BE2C (cell line): ENCODE measurements around the gene THY1.
"Not testable (repeated sequence)": the region's sequence is repeated elsewhere in the genome, so short reads cannot be mapped to it uniquely, and the experiment has no call there.

Experiments
- DNase-seq: peaks from one replicate; pipeline ENCODE4 v3.0.0-alpha.2; 2020
- H3K27me3 ChIP-seq: fragments of 250-450 bp; sonication (Bioruptor Pico); 2 replicates; pipeline ENCODE4 v1.5.1; 2020; ENCODE audit warnings: mild to moderate bottlenecking
- H3K36me3 ChIP-seq: fragments of 250-450 bp; sonication (Bioruptor Pico); 2 replicates; pipeline ENCODE4 v1.5.1; 2020; ENCODE audit warnings: mild to moderate bottlenecking
- H3K4me1 ChIP-seq: fragments of 250-450 bp; sonication (Bioruptor Pico); 2 replicates; pipeline ENCODE4 v1.5.1; 2020
- H3K4me3 ChIP-seq: 2 replicates; pipeline ENCODE4 v1.5.1; 2011; ENCODE audit warnings: low read depth, low read length
- H3K9me3 ChIP-seq: fragments of 250-450 bp; sonication (Bioruptor Pico); 2 replicates; pipeline ENCODE4 v1.5.1; 2020
- TF ChIP-seq, protein P1 (sequence below): IDR thresholded peaks from 2 replicates; pipeline ENCODE4 v1.5.1; 2012; ENCODE audit warnings: mild to moderate bottlenecking, low read depth, low read length

Gene THY1

DNA sequence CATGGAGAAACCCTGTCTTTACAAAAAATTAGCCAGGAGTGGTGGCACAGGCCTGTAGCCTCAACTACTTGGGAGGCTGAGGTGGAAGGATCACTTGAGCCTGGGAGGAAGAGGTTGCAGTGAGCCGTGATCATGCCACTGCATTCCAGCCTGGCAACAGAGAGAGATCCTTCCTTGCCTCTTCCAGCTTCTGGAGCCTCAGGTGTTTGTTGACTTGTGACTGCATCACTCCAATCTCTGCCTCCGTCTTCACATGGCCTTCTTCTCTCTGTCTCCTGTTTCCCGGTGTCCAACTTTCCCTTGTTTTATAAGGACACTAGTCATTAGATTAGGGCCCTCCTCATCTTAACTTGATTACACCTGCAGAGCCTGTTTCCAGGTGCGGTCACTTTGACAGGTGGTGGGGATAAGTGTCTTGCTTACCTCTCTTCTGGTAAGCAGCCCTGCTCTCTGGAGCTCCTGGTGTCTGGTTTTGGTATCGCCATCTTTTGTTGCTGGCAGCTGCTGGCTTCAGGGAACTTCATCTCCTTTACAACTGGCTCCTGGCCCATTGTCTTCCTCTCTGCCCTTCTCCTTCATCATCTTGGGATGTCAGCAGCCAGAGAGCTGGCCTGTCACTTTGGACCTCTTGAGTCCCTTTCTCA, 33.2 kb downstream of the THY1 start:
- no peaks in the 10 kb centered on the region for H3K9me3 ChIP-seq
- H3K4me1 ChIP-seq: no peaks in the 10 kb centered on the region
- TF ChIP-seq, protein P1, sequence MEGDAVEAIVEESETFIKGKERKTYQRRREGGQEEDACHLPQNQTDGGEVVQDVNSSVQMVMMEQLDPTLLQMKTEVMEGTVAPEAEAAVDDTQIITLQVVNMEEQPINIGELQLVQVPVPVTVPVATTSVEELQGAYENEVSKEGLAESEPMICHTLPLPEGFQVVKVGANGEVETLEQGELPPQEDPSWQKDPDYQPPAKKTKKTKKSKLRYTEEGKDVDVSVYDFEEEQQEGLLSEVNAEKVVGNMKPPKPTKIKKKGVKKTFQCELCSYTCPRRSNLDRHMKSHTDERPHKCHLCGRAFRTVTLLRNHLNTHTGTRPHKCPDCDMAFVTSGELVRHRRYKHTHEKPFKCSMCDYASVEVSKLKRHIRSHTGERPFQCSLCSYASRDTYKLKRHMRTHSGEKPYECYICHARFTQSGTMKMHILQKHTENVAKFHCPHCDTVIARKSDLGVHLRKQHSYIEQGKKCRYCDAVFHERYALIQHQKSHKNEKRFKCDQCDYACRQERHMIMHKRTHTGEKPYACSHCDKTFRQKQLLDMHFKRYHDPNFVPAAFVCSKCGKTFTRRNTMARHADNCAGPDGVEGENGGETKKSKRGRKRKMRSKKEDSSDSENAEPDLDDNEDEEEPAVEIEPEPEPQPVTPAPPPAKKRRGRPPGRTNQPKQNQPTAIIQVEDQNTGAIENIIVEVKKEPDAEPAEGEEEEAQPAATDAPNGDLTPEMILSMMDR: peak; percentile 53
- H3K27me3 ChIP-seq: no peaks in the 10 kb centered on the region
- peak; percentile 42 for DNase-seq
- H3K4me3 ChIP-seq: no peak overlapping the region
- no peaks in the 10 kb centered on the region for H3K36me3 ChIP-seq

DNA sequence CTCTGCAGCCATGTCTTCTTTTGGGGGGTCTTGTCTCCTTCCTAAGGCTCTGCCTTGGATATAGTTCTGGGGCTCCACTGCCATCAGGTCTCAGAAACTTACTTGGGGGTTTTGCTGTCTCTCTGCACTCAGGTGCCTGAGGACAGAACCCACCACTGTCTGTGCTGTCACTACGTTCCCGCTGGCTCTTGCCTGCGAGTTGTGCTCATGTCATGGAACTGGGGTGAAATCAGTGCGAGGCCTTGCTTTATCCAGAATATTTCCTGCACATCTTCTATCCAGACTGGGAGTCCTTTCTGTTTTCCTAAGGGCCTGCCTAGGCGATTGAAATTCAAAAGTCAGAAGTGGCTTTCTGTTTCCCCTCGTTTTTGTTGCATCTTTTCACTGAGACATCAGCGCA, 34.9 kb downstream of the THY1 start:
- DNase-seq: no peak
- TF ChIP-seq, protein P1: no peak
- no peaks in the 10 kb centered on the region for H3K27me3 ChIP-seq
- no peaks in the 10 kb centered on the region for H3K36me3 ChIP-seq
- H3K4me3 ChIP-seq: no peak overlapping the region
- H3K9me3 ChIP-seq: no peaks in the 10 kb centered on the region
- no peaks in the 10 kb centered on the region for H3K4me1 ChIP-seq

DNA sequence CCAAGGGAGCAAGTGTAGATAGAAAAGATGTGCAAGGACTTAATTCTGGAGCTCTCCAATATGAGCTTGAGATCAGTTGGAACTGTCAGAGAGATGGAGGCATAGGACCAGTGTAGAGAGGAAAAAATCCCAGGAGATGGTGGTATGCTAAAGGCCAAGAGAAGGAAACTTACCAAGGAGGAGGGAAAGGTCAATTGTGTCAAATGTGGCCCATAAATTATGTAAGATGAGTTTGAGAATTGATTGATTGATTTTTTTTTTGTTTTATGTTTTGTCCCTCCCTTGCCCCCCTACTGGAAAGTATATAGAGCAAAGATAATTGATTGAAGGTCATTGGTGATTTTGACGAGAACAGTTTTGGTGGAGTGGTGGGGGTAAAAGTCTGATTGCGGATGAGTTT, 38.6 kb downstream of the THY1 start:
- no peaks in the 10 kb centered on the region for H3K9me3 ChIP-seq
- TF ChIP-seq, protein P1: no peak

DNA sequence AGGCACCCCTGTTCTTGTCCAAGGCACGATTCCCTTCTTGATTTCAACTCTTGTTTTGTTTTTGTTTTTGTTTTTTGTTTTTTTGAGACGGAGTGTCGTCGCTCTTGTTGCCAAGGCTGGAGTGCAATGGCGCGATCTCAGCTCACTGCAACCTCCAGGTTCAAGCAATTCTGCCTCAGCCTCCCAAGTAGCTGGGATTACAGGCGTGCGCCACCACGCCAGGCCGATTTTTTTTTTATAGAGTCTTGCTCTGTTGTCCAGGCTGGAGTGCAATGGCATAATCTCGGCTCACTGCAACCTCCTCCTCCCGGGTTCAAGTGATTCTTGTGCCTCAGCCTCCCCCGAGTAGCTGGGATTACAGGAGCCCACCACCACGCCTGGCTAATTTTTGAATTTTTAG, 40.5 kb downstream of the THY1 start:
- H3K4me3 ChIP-seq: peak overlapping the region; percentile 79
- not testable (repeated sequence) for H3K9me3 ChIP-seq, H3K27me3 ChIP-seq, H3K4me1 ChIP-seq, DNase-seq, H3K36me3 ChIP-seq

More for the DNA sequence above, 38.6 kb downstream of the THY1 start:
- no peaks in the 10 kb centered on the region; the same call in 1 of the 2 replicates for H3K4me1 ChIP-seq
- no peaks in the 10 kb centered on the region for H3K27me3 ChIP-seq
- H3K36me3 ChIP-seq: no peaks in the 10 kb centered on the region
- no peak overlapping the region for H3K4me3 ChIP-seq
- no peak for DNase-seq

DNA sequence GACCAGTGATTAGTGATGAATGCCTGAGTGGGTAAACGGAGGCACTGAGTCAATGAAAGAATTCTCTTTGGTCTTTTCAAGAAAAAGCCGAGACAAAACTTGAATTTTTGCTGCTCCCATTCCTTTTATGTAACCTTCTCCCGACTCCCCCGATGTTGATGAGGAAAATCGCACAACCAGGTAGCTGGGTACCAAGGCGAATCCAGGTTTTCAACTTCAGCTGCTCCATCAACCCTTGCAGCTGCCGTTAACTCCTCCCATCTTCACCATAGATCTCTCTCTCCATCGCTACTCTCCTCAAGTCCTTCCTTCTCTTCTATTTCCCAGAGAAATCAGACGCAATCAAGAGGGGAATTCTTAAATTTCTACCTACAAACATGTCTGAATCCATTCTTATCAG, 40.9 kb downstream of the THY1 start:
- H3K4me3 ChIP-seq: peak overlapping the region; percentile 79
- H3K27me3 ChIP-seq: no peaks in the 10 kb centered on the region
- TF ChIP-seq, protein P1: no peak
- no peaks in the 10 kb centered on the region for H3K36me3 ChIP-seq
- DNase-seq: no peak
- no peaks in the 10 kb centered on the region for H3K9me3 ChIP-seq
- H3K4me1 ChIP-seq: peaks cover 6% of the 10 kb centered on the region

DNA sequence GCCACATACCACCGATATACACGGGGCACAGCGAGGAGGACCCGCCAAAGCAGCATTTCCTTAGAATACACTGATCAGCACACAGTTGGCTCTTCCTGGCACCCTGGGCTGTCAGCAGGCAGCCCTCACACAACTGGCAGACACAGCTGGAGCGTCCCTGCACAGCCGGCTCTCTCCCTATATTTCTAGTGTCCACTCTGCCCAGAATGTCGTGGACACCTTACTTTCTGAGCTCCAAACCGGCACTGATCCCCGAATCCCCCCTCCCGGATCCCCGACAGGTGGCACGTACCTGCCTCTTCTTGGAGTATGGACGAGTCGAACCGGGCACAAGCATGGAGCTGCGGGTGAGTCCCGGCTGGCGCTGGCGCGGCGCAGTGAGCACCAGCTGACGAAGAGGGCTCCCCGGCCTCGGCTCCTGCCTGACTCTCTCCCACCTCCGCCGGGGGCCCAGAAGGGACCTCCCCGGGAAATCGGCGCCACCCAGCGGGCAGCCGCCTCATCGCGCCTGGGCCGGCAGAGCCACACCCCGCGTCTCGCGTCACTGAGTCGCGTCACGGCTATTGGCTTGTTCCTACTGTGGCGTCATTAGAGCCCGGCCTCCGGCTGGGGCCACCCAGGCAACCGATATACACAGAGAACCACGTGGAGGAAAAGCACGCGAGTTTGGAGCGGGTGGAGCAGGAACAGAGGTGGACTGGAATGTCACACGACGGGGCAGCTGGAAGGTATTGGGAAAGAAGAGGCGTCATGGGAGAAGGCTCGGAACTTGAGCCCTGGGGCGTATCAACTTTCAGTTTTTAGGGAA, 41.6 kb downstream of the THY1 start, which contains the start of gene USP2:
TSS of gene USP2 (minus strand) at position 510 of the 808 bp plus-strand sequence. CDS start 8,210 bp downstream, outside the sequence.
- Histone ChIP-seq H3K4me1 (peaks cover 11% of the 10 kb centered on the region), H3K9me3 (no peaks in the 10 kb centered on the region), H3K36me3 (no peaks in the 10 kb centered on the region), H3K27me3 (no peaks in the 10 kb centered on the region), H3K4me3 (peak within 1 kb of the TSS; percentile 79)
- TF ChIP-seq, protein P1: peak; percentile 79
- DNase-seq: peak; percentile 98
